HepG2 (cell line): Measurements from ENCODE around the gene FLACC1. TPM values are rescaled to one million over a fixed set of nuclear protein-coding genes. Genes with fewer than 3 reads are reported as not detected.

Source experiments
- GPBP1L1 ChIP-seq: sonication (generic); formaldehyde crosslinking; IDR thresholded peaks from 2 replicates; pipeline ENCODE4 v1.5.0; 2020; ENCODE audit warnings: mild to moderate bottlenecking, missing genetic modification reagents
- HDAC1 ChIP-seq: sonication (generic); formaldehyde crosslinking; IDR thresholded peaks from 2 replicates; pipeline ENCODE4 v1.5.1; 2020; ENCODE audit warnings: mild to moderate bottlenecking, missing genetic modification reagents
- HHEX ChIP-seq: IDR thresholded peaks from 2 replicates; pipeline ENCODE4 v1.6.1; 2016; ENCODE audit warnings: control low read depth
- HNF1A ChIP-seq, 2 experiments: sonication (generic) in 1 of 2; formaldehyde crosslinking in 1 of 2; IDR thresholded peaks; 2 replicates each; pipeline versions ENCODE4 v1.4.0 to v1.6.1; 2016 to 2020; ENCODE audit warnings: borderline replicate concordance in 1 of 2, low read depth in 1 of 2, mild to moderate bottlenecking in 1 of 2, missing genetic modification reagents in 1 of 2
- KIAA2018 ChIP-seq: sonication (generic); formaldehyde crosslinking; IDR thresholded peaks from 2 replicates; pipeline ENCODE4 v1.5.0; 2020; ENCODE audit warnings: mild to moderate bottlenecking, missing genetic modification reagents, borderline replicate concordance
- RBM39 ChIP-seq: fragments of 200-400 bp; formaldehyde crosslinking; IDR thresholded peaks from one replicate; pipeline ENCODE4 v1.6.1; 2018; ENCODE audit warnings: antibody characterized with exemption, mild to moderate bottlenecking, low read depth, low read length; ENCODE audit not compliant: poor library complexity, severe bottlenecking
- THAP9 ChIP-seq: sonication (generic); formaldehyde crosslinking; IDR thresholded peaks from 2 replicates; pipeline ENCODE4; 2020; ENCODE audit warnings: missing genetic modification reagents, mild to moderate bottlenecking, borderline replicate concordance
- ZNF441 ChIP-seq: sonication (generic); formaldehyde crosslinking; IDR thresholded peaks from 2 replicates; pipeline ENCODE4 v1.7.0; 2021; ENCODE audit warnings: missing genetic modification reagents, borderline replicate concordance
- ZNF83 ChIP-seq: sonication (generic); formaldehyde crosslinking; IDR thresholded peaks from 2 replicates; pipeline ENCODE4 v1.4.0; 2020; ENCODE audit warnings: missing genetic modification reagents, mild to moderate bottlenecking, borderline replicate concordance
- ZSCAN22 ChIP-seq: sonication (generic); formaldehyde crosslinking; IDR thresholded peaks from 2 replicates; pipeline ENCODE4 v1.4.0; 2020; ENCODE audit warnings: mild to moderate bottlenecking, missing genetic modification reagents
- polyA plus RNA-seq, 8 experiments: library from polyadenylated mRNA; depleted of rRNA in 3 of 8; stranded (reverse) in 7 of 8; unstranded in 1 of 8; fragments of >200 nt; fragmentation: Illumina TruSeq in 4 of 8; extraction: Trizol in 4 of 8; gene quantifications; 2 replicates each; pipeline versions ENCODE4 v1.2.1 to v1.2.3, GENCODE V29; 2011 to 2016; ENCODE audit warnings: low read depth in 4 of 8, missing spikeins in 1 of 8, mixed read lengths in 1 of 8; ENCODE audit not compliant: insufficient read depth in 1 of 8
- total RNA-seq, 5 experiments: library from RNA; depleted of rRNA; stranded (reverse); fragments of >200 nt; fragmentation: Illumina TruSeq; extraction: Trizol; gene quantifications; 2 replicates each; pipeline ENCODE4 v1.2.3, GENCODE V29; 2016; ENCODE audit warnings: low read depth in 1 of 5

FLACC1 gene
- total and polyA plus RNA-seq, 2 of the 13 experiments (the other 11 are each of a cell fraction or from before 2014, with no cell fraction given): 0.35 to 0.59 TPM

GRCh38 chr2:201363857-201364560 is 6.9 kb upstream of the FLACC1 start (continued):
- TF ChIP-seq KIAA2018 (CRISPR knock-in tag): no peak
- TF ChIP-seq HHEX (CRISPR knock-in tag): no peak
- TF ChIP-seq ZNF83: no peak
- no peak for TF ChIP-seq RBM39
- TF ChIP-seq GPBP1L1: no peak
- no peak for TF ChIP-seq ZSCAN22
- TF ChIP-seq THAP9: no peak
- no peak for TF ChIP-seq HDAC1 (CRISPR knock-in tag)
- TF ChIP-seq HNF1A (IDR thresholded peaks at IDR 0.05; ENCODE audit: low read depth): no peak
- no peak for TF ChIP-seq HNF1A (CRISPR knock-in tag; IDR thresholded peaks at IDR 0.05; ENCODE audit: borderline replicate concordance)
- TF ChIP-seq ZNF441: no peak
